ENCODE measurements around the gene TTC9B.
"Not testable (repeated sequence)": the region's sequence is repeated elsewhere in the genome, so short reads cannot be mapped to it uniquely, and the experiment has no call there.

Gene TTC9B

GRCh38 chr19:40170303-40170989 is 47.7 kb downstream of the TTC9B start:
- not testable (repeated sequence) for DNase-seq (ENCODE audit: low read depth)

- not testable (repeated sequence) for DNase-seq (ENCODE audit: low read depth)
These were observed 48.5 kb downstream of the TTC9B start for GRCh38 chr19:40169482-40170302.
